Measurements from ENCODE around the gene PPP2R2B.

The PPP2R2B gene

DNA sequence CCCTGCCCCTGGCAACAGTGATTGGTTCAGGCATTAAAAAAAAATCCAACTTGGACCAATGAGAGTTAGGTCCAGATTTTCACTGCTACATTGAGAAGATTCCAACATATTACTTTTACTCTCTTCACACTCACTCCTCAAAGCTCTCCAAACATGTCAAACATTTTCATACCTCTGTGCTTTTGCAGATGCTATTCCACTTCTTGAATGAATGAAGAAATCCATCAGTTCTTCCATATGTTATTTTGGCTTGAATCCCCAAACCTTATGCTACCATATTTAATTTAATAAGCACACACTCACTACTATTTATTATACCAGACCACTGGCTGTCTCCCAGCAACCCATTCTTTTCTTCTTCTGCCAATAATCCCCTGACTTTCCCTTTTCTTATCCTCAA lies 87.1 kb downstream of the PPP2R2B start:
- Histone ChIP-seq H3K27ac (ENCODE audit: low read depth, low read length) (no peak overlapping the region), H3K27me3 (ENCODE audit: control insufficient read depth in 5 of 5, insufficient read depth in 4 of 5, low read length in 5 of 5) (no peaks in the 10 kb centered on the region), H3K9ac (ENCODE audit: low read length in 5 of 5) (no peak overlapping the region), H3K9me3 (ENCODE audit: control insufficient read depth in 5 of 5, low read length in 5 of 5) (no peaks in the 10 kb centered on the region), H3K4me3 (ENCODE audit: low read depth in 1 of 5, low read length in 5 of 5) (no peak overlapping the region), H3K36me3 (ENCODE audit: control insufficient read depth in 5 of 5, insufficient read depth in 5 of 5, low read length in 5 of 5) (no peaks in the 10 kb centered on the region), H3K4me1 (ENCODE audit: control insufficient read depth in 5 of 5, insufficient read depth in 5 of 5, low read length in 5 of 5) (peaks cover 0 to 2% (median 0%) of the 10 kb centered on the region in 5 donors)

DNA sequence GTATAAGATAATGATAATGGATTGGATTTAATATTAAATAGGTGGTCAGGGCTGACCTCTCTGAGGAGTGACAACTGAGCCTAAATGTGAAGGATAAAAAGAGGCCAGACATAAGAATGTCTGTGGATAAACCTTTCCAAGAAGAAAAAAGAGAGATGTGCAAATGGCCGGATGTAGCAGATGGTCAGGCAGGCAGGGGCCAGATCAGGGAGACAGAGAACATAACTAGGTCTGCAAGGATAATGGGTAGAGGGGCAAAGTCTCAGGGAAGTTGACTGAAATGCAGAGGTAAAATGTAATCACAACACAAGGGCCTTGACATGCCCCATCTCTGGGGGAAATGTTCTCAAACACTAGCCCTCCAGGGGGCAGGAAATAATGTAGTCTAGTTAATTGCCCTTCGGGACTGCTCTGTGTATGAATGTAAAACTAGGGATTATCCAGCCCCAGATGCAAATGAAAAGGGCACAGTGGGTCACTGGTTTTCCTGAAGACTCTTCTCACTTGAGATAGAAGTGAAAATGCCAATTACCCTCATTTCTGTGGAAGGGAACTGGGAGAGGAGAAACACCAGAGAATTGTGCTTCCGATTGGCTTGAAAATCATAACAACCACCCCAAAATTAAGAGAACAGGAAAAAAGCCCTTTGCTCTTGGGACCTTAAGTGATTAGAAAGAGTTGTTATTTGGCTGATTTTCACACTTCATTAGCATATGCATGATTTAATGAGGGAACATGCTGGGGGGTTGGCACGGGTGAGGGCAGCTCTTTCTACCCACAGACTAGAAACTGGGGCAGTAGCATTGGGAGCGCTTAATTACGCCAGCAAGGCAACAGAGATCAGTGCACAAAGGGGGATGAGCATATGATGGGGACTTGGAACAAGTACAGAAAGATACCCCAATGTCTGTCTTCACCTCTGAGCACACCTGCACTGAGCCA lies 88.6 kb downstream of the PPP2R2B start:
- no peak overlapping the region for H3K9ac ChIP-seq (ENCODE audit: low read length in 5 of 5)
- H3K4me1 ChIP-seq (ENCODE audit: control insufficient read depth in 5 of 5, insufficient read depth in 5 of 5, low read length in 5 of 5), result no peaks in the 10 kb centered on the region
- H3K4me3 ChIP-seq (ENCODE audit: low read depth in 1 of 5, low read length in 5 of 5), result no peak overlapping the region
- no peak overlapping the region for H3K27ac ChIP-seq (ENCODE audit: low read depth, low read length)
- H3K36me3 ChIP-seq (ENCODE audit: control insufficient read depth in 5 of 5, insufficient read depth in 5 of 5, low read length in 5 of 5), result no peaks in the 10 kb centered on the region
- H3K9me3 ChIP-seq (ENCODE audit: control insufficient read depth in 5 of 5, low read length in 5 of 5), result no peaks in the 10 kb centered on the region
- H3K27me3 ChIP-seq (ENCODE audit: control insufficient read depth in 5 of 5, insufficient read depth in 4 of 5, low read length in 5 of 5), result no peaks in the 10 kb centered on the region

DNA sequence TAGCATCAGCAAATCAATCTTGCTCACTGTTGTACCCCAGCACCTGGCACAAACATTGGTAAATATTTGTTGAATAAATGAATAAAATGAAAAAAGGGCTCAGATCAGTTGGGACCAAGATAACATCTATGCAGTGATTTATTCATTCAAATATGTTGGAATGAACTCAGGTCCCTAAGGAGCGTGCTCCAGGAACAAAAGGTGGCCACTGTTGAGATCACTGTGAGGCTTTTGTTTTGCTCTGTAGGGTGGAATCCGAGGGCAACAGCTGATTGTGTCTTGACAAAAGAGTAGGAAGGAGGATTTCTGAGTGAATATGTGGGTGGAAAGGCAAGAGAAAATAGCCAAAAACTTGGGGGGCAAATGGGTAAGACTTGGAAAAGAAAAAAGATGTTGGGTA lies 89.7 kb downstream of the PPP2R2B start:
- no peaks in the 10 kb centered on the region for H3K4me1 ChIP-seq (ENCODE audit: control insufficient read depth in 5 of 5, insufficient read depth in 5 of 5, low read length in 5 of 5)
- H3K9me3 ChIP-seq (ENCODE audit: control insufficient read depth in 5 of 5, low read length in 5 of 5), result no peaks in the 10 kb centered on the region

DNA sequence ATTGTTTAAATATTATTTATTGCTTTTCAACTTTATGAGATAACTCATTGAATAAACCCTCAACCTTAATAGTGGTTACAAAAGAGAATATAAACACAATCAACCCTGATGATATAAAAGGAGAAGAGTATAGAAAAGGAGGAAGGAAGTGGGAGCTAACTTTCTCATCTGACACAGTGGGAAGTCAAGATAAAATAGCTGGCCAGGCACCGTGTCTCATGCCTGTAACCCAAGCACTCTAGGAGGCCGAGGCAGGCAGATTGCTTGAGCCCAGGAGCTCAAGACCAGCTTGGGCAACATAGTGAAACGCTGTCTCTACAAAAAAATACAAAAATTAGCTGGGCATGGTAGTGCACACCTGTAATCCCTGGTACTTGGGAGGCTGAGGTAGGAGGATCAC lies 93.5 kb downstream of the PPP2R2B start:
- Histone ChIP-seq H3K4me3 (ENCODE audit: low read depth in 1 of 5, low read length in 5 of 5) (no peak overlapping the region), H3K27me3 (ENCODE audit: control insufficient read depth in 5 of 5, insufficient read depth in 4 of 5, low read length in 5 of 5) (no peaks in the 10 kb centered on the region), H3K4me1 (ENCODE audit: control insufficient read depth in 5 of 5, insufficient read depth in 5 of 5, low read length in 5 of 5) (no peaks in the 10 kb centered on the region), H3K9ac (ENCODE audit: low read length in 5 of 5) (no peak overlapping the region), H3K9me3 (ENCODE audit: control insufficient read depth in 5 of 5, low read length in 5 of 5) (no peaks in the 10 kb centered on the region), H3K27ac (ENCODE audit: low read depth, low read length) (no peak overlapping the region), H3K36me3 (ENCODE audit: control insufficient read depth in 5 of 5, insufficient read depth in 5 of 5, low read length in 5 of 5) (no peaks in the 10 kb centered on the region)

More for the DNA sequence above, 89.7 kb downstream of the PPP2R2B start:
- no peak overlapping the region for H3K4me3 ChIP-seq (ENCODE audit: low read depth in 1 of 5, low read length in 5 of 5)
- no peaks in the 10 kb centered on the region for H3K27me3 ChIP-seq (ENCODE audit: control insufficient read depth in 5 of 5, insufficient read depth in 4 of 5, low read length in 5 of 5)
- no peaks in the 10 kb centered on the region for H3K36me3 ChIP-seq (ENCODE audit: control insufficient read depth in 5 of 5, insufficient read depth in 5 of 5, low read length in 5 of 5)
- H3K27ac ChIP-seq (ENCODE audit: low read depth, low read length), result no peak overlapping the region
- H3K9ac ChIP-seq (ENCODE audit: low read length in 5 of 5), result no peak overlapping the region

DNA sequence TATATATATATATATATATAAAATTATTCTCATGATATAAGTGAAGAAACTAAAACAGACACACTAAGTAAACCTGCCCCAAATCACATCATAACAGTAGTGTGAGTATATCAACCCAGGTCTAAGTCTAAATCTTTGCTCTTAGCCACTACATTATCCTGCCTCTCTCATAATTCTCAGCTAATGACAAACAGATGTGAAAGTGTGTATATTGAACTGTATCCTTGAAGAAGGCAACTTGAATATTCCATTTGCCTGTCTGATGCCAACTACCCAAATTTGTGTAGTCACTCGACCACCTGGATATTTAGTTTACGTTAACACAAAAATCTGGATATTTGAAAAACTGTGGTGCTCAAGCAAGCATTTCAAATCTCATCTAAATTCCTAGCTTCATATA lies 97.4 kb downstream of the PPP2R2B start:
- H3K27me3 ChIP-seq (ENCODE audit: control insufficient read depth in 5 of 5, insufficient read depth in 4 of 5, low read length in 5 of 5), result no peaks in the 10 kb centered on the region
- H3K4me3 ChIP-seq (ENCODE audit: low read depth in 1 of 5, low read length in 5 of 5), result no peak overlapping the region
- H3K36me3 ChIP-seq (ENCODE audit: control insufficient read depth in 5 of 5, insufficient read depth in 5 of 5, low read length in 5 of 5), result no peaks in the 10 kb centered on the region
- no peak overlapping the region for H3K27ac ChIP-seq (ENCODE audit: low read depth, low read length)
- no peaks in the 10 kb centered on the region for H3K4me1 ChIP-seq (ENCODE audit: control insufficient read depth in 5 of 5, insufficient read depth in 5 of 5, low read length in 5 of 5)
- no peak overlapping the region for H3K9ac ChIP-seq (ENCODE audit: low read length in 5 of 5)
- H3K9me3 ChIP-seq (ENCODE audit: control insufficient read depth in 5 of 5, low read length in 5 of 5), result peaks cover 0 to 2% (median 0%) of the 10 kb centered on the region in 5 donors

DNA sequence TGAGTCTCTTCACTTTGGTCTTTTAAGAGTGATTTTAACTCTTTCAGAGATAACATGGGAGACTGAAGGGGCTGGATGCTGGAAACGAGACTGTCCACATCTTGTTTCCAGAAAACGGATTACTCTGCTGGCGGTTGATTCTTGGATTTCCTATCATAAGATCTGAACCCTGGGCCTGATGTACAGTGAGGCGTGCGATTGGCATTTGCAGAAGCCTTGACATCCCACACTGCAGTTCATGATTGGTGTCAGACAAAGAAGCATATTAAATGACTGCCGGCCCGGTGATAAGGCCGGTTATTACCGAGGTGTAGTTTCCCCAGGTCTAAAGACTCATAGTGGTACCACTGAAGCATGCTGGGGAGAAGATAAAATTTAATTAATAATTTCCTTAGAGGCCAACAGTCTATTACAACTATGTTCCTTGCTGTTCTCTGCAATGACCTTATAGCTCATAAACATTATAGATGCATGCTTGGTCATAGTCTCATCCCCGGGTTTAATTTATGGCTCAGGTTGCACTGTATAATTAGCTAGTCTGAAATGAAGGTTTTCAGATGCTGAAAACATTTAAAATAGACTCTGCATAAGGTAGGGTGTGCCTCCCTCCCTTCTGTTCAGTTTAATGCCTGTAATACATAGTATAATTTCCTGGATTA lies 99.2 kb downstream of the PPP2R2B start:
- H3K4me3 ChIP-seq (ENCODE audit: low read depth in 1 of 5, low read length in 5 of 5), result no peak overlapping the region
- no peak overlapping the region for H3K9ac ChIP-seq (ENCODE audit: low read length in 5 of 5)
- H3K4me1 ChIP-seq (ENCODE audit: control insufficient read depth in 5 of 5, insufficient read depth in 5 of 5, low read length in 5 of 5), result no peaks in the 10 kb centered on the region
- H3K9me3 ChIP-seq (ENCODE audit: control insufficient read depth in 5 of 5, low read length in 5 of 5), result peaks cover 0 to 8% (median 0%) of the 10 kb centered on the region in 5 donors
- no peaks in the 10 kb centered on the region for H3K27me3 ChIP-seq (ENCODE audit: control insufficient read depth in 5 of 5, insufficient read depth in 4 of 5, low read length in 5 of 5)
- H3K27ac ChIP-seq (ENCODE audit: low read depth, low read length), result no peak overlapping the region
- no peaks in the 10 kb centered on the region for H3K36me3 ChIP-seq (ENCODE audit: control insufficient read depth in 5 of 5, insufficient read depth in 5 of 5, low read length in 5 of 5)

DNA sequence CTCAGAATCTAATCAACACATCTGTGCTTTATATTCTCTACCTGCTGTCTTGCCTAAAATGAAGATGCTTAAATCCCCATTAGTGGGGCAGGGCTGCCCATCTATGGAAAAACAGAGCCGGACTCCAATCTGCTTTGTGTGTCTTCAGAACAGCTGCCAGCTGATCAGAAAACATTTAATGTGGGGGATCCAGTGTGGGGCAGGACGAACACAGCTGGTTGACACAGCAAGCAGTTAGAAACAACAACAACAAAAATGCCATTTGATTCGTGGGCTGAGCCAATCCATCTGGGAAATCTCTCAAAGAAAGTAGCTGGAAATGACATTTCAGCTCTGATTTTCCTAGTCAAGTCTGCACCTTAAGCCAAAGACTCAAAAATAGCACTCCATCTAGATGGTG lies 99.8 kb downstream of the PPP2R2B start:
- Histone ChIP-seq H3K27me3 (ENCODE audit: control insufficient read depth in 5 of 5, insufficient read depth in 4 of 5, low read length in 5 of 5) (no peaks in the 10 kb centered on the region), H3K27ac (ENCODE audit: low read depth, low read length) (no peak overlapping the region)

DNA sequence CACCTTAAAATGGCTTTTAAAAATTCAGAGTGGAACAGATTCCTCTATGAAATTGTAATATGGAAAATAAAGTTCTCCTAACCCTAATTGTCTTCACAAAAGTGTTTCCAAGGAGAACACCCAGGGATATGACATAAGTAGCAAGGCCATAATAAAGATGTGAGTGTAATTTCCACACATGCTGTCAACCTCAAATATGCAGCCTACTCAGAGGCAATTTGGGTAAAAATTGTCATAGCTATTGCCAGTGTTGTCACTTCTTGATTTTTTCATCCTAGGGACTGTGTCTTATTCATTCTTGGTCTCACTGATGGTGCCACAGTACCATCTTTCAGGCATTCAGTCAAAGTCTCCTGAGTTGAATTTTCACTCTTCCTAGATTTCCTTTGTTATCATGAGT lies 100.3 kb downstream of the PPP2R2B start:
- no peak overlapping the region for H3K9ac ChIP-seq (ENCODE audit: low read length in 5 of 5)
- no peaks in the 10 kb centered on the region for H3K36me3 ChIP-seq (ENCODE audit: control insufficient read depth in 5 of 5, insufficient read depth in 5 of 5, low read length in 5 of 5)
- no peaks in the 10 kb centered on the region for H3K27me3 ChIP-seq (ENCODE audit: control insufficient read depth in 5 of 5, insufficient read depth in 4 of 5, low read length in 5 of 5)
- no peaks in the 10 kb centered on the region for H3K4me1 ChIP-seq (ENCODE audit: control insufficient read depth in 5 of 5, insufficient read depth in 5 of 5, low read length in 5 of 5)
- no peak overlapping the region for H3K4me3 ChIP-seq (ENCODE audit: low read depth in 1 of 5, low read length in 5 of 5)
- no peak overlapping the region for H3K27ac ChIP-seq (ENCODE audit: low read depth, low read length)
- H3K9me3 ChIP-seq (ENCODE audit: control insufficient read depth in 5 of 5, low read length in 5 of 5), result peaks cover 0 to 8% (median 0%) of the 10 kb centered on the region in 5 donors

More for the DNA sequence above, 99.8 kb downstream of the PPP2R2B start:
- H3K4me3 ChIP-seq (ENCODE audit: low read depth in 1 of 5, low read length in 5 of 5), result no peak overlapping the region
- no peak overlapping the region for H3K9ac ChIP-seq (ENCODE audit: low read length in 5 of 5)
- no peaks in the 10 kb centered on the region for H3K4me1 ChIP-seq (ENCODE audit: control insufficient read depth in 5 of 5, insufficient read depth in 5 of 5, low read length in 5 of 5)
- peaks cover 0 to 8% (median 0%) of the 10 kb centered on the region in 5 donors for H3K9me3 ChIP-seq (ENCODE audit: control insufficient read depth in 5 of 5, low read length in 5 of 5)
- H3K36me3 ChIP-seq (ENCODE audit: control insufficient read depth in 5 of 5, insufficient read depth in 5 of 5, low read length in 5 of 5), result no peaks in the 10 kb centered on the region

DNA sequence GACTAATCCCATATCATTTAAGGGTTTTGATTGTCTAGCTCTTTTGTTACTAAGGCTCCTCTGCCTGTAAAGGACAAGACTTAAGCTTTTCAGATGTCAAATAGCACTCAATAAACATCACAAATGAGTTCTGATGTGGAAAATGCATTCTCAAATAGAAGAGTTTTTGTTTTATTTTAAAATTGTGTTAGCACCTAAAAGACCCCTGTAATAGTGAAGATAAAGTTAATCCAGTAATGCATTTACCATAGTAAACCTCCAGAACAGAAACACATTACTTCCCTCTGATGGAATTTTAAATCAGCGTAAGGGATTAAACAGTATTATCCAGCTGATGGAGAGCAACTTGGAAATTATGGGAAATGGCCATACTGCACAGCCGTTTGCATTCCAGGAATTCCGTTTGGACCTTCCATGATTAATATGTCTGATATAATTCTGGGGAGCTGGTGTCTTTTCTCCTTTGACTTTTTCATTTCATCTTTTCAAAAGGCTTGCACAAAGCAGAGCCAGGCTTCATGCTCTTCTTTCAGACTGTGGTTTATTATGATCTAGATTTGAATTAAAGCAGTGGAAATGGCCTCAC lies 105.6 kb downstream of the PPP2R2B start:
- Histone ChIP-seq H3K4me1 (ENCODE audit: control insufficient read depth in 5 of 5, insufficient read depth in 5 of 5, low read length in 5 of 5) (no peaks in the 10 kb centered on the region), H3K9ac (ENCODE audit: low read length in 5 of 5) (no peak overlapping the region), H3K9me3 (ENCODE audit: control insufficient read depth in 5 of 5, low read length in 5 of 5) (peaks cover 0 to 8% (median 0%) of the 10 kb centered on the region in 5 donors), H3K27me3 (ENCODE audit: control insufficient read depth in 5 of 5, insufficient read depth in 4 of 5, low read length in 5 of 5) (no peaks in the 10 kb centered on the region), H3K4me3 (ENCODE audit: low read depth in 1 of 5, low read length in 5 of 5) (no peak overlapping the region), H3K27ac (ENCODE audit: low read depth, low read length) (no peak overlapping the region), H3K36me3 (ENCODE audit: control insufficient read depth in 5 of 5, insufficient read depth in 5 of 5, low read length in 5 of 5) (no peaks in the 10 kb centered on the region)

DNA sequence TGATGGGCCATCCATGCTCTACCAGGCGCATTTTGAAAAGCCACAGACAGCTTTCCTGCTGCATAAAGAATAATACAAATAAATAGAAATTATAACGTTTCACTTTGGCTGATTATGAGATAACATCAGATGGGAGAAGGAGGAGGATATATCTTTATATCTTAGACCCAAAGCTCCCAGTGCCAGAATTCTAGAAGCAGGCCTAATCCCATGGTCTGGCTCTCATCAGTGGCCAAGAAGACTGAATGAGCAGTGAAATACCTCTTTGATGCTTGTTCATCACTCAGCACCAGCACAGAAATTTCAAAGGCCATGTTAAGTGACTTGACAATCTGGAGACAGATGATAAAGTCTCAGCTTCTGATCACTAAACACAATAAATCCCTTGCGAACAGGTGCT lies 107.6 kb downstream of the PPP2R2B start:
- no peaks in the 10 kb centered on the region for H3K4me1 ChIP-seq (ENCODE audit: control insufficient read depth in 5 of 5, insufficient read depth in 5 of 5, low read length in 5 of 5)
- no peak overlapping the region for H3K27ac ChIP-seq (ENCODE audit: low read depth, low read length)
- peaks cover 0 to 8% (median 0%) of the 10 kb centered on the region in 5 donors for H3K9me3 ChIP-seq (ENCODE audit: control insufficient read depth in 5 of 5, low read length in 5 of 5)
- H3K4me3 ChIP-seq (ENCODE audit: low read depth in 1 of 5, low read length in 5 of 5), result no peak overlapping the region
- no peaks in the 10 kb centered on the region for H3K27me3 ChIP-seq (ENCODE audit: control insufficient read depth in 5 of 5, insufficient read depth in 4 of 5, low read length in 5 of 5)
- no peak overlapping the region for H3K9ac ChIP-seq (ENCODE audit: low read length in 5 of 5)
- no peaks in the 10 kb centered on the region for H3K36me3 ChIP-seq (ENCODE audit: control insufficient read depth in 5 of 5, insufficient read depth in 5 of 5, low read length in 5 of 5)
